NCI-H1092 (cell line): ENCODE measurements around the gene HPCAL1.
"Not testable (repeated sequence)": the region's sequence is repeated elsewhere in the genome, so short reads cannot be mapped to it uniquely, and the experiment has no call there.

ENCODE experiments used
- DNase-seq: peaks from one replicate; lab custom pipeline; 2025; lab: John Stamatoyannopoulos, UW

Gene HPCAL1

GRCh38 chr2:10302479-10303180 is at the start of gene HPCAL1:
Gene HPCAL1 (plus strand): TSS chr2:10302904. CDS start chr2:10419758, 116,854 bp downstream.
- DNase-seq: peak; percentile 46

DNA sequence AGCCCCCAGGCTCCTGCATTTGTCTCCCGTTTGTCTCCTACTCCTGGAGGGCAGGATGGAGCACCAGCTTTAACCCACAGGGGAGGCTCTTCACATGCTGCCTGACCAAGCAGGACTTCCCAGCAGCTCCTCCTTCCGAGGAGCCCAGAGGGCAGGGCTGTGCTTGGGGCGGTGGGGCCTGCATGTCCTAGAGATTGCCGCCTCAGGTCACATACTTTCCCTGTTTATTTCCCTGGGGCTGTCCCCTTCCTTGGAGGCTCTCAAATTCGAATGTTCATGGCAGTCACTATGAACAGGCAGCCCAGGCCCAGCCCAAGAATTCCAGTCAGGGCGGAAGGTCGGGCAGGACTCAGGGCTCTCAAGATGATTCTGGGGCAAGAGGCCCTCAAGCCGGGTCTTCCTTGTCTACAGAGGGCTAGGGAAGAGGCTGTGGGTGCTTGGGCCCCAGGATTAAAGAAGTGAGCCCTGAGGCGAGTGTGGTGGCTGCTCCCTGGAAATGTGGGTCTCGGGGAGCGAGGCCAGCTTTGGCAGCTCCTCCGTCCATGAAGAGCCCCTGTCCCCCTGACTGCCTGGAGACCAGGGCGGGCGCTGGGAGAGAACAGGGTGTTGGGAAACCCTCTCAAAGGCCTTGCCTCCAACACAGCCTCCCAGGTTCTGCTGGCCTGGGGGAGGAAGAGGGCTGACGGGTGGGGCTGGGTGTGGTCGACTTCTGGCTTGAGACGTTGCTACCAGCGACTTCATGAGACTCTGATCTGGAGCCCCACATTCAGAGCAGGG is 48.9 kb upstream of the HPCAL1 start:
- DNase-seq: no peak

DNA sequence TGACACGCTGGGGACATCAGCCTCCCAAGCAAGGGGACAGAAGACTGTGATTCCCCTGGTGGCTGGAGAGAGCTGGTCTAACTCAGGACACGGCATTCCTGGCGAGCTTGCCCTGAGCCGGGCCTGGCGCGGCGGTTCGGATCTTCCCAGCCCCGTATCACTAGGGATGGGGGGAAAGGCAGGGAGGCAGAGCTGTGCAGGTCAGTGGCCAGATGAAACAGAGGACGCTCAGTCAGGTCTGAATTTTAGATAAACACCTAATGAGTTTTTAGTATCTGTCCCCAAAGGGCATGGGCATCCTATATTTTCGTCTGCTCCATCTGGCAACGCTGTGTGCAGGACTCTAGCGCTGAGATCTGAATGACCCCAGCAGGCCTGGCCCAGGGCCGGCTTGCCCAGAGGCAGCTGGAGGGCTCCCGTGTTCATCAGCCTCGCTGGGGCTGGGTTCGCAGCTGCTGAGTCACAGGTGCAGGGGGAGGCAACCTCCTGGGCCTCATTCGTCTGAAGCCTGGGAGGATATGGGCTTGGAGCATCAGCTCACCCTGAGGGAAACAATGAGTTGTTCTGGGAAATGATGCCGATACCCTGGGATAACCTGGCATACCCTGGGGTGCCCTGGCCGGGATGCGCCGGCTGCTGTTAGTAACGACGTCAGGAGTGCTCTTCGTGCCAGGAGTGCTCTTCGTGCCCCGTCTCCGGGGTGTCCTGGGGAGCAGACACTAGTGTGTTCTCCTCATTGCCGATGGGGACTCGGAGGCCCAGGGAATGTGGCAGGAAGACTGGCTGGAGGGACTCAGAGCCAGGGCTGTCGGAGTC is 48.1 kb upstream of the HPCAL1 start:
- no peak for DNase-seq

DNA sequence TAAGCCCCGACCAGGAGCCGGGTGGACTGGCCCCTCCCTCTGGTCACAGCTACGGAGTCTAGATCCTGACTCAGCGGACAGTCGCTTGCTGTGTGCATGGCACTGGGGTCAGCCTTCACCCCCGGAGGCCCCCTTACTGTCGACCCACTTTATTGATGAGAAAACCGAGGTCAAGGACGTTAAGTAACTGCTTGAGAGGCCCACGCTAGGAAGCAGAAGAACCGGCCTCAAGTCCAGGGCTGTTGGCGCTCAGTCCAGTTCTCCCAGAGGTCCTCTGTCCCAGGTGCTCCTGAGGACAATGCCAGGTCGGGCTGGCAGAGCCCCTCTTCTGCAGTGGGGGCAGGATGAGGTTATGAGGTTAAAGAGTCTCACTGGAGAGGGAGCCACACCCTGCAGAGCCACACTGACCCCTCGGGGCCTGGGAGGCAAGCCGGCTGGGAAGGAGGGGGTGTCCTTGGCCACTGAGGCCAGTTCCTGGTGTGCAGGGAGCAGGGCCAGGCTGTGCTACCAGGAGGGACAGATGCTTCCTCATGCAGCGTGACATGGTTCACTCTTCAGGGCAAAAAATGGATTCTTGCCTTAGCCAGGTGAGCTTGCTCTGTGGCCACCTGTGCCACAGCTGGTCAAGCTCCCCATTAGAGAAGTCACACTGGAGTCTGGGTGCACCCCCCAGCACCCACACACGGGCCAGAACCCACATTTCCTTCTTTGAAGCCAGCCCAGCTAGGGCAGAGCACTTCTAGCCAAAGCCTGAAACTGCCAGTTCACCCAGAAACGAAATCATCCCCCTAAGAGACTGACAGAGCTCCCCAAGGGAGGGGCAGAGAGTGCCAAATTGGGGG is 47.3 kb upstream of the HPCAL1 start:
- no peak for DNase-seq

DNA sequence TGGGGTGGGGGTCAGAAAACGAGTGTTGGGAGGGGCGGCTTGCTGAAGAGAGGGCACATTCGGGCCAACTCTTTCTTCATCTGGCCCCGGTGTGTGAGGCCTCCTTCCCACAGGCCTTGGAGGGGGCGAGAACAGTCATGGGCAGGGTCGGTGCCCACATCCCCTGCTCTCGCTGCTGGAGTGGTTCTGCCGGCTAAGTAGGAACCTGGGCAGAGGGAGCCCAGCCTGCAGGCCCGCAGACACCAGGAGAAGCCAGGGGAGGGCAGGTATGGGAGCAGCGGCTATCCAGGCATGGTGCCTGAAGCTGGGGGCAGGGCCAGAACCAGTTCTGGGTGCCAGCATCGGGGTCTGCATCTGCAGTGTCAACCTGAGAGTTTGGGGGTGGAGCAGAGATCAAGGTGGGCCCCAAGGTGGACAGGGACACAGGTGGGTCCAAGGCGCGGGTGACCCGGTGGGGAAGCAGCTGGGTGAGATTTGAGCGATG is 46.6 kb upstream of the HPCAL1 start:
- DNase-seq: no peak

GRCh38 chr2:10256515-10257031 is 46.1 kb upstream of the HPCAL1 start:
- no peak for DNase-seq

DNA sequence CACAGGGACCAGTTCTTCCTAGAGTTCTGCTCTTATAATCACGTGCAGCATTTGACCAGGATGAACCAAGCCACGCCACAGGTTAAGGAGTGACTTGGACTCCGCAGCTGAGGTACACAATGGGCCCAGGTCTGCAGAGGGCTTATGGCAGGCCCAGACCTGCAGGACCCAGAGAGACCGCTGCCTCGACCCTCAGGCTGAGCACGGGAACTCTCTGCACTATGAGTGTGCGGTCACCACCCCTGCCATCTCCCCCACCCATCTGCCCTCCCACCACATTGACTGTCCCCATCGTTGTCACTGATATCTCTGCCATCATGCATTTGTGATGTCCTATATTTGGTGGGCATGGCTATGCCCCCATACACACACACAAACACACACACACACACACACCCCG is 45.7 kb upstream of the HPCAL1 start:
- DNase-seq: no peak

DNA sequence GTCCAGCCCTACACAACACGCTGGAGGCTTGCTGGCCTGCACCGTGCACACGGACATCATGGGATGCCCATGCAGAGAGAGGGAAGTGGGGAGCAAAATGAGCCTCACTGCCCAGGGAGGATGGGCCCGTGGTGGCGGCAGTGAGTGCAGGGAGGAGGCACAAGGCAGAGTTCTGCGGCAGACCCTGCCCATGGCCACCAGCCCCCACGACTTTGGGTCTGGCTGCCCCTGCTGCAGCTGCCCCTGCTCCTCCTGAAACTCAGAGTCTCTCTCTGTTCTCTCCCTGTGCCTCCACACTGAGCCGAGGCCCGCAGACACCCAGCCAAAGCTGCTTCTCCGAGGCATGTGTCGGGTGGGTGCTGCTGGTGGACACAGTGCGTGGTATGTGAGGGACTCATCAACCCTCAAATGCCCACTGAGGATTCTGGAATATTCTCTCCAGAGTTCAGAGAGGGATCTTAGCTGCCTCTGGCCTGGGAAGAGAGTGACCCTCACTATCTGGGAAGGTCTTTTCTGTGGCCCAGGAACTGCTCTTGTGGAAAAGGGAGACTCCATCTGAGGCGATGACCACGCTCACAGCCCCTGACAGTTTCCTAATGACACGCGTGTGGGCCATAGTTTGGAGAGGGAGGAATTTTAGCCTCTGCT is 45.1 kb upstream of the HPCAL1 start:
- DNase-seq: no peak

- DNase-seq: no peak
Observed at GRCh38 chr2:10258326-10258725, 44.4 kb upstream of the HPCAL1 start.

DNA sequence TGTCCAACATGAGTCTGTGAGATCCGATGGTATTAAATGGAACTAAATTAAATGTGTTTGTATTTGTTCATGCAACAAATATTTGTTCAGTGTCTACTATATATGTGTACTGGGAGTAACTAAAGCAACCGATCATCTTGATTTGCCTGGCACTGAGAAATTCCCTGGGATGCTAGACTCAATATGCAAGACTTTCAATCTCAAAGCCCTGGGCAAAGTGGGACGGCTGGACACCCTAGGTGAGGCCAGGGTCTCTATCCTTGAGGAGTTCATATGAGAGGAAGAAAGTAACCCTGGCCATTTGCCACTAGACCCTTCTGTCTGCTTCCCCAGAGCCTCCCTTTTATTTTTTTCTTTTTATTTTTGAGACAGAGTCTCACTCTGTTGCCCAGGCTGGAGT is 44.0 kb upstream of the HPCAL1 start:
- no peak for DNase-seq

DNA sequence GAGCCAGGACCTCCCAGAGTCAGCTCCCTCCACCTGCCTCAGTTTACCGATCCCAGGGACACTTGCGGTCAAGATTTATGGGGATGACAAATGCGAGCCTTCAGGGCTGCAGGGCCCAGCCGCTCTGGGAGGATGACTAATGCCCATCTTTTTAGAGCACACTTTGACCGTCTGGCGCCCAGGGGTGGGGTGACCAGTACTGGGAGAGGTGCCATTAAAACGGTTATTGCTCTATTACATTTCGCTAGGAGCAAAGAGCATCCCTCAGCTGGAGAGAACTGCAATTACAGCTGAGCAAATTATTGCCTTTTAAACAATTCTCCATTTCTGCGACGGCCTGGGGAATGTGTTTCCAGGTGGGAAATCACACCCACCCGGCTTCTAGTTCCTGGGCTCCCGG is 42.6 kb upstream of the HPCAL1 start:
- DNase-seq: no peak

DNA sequence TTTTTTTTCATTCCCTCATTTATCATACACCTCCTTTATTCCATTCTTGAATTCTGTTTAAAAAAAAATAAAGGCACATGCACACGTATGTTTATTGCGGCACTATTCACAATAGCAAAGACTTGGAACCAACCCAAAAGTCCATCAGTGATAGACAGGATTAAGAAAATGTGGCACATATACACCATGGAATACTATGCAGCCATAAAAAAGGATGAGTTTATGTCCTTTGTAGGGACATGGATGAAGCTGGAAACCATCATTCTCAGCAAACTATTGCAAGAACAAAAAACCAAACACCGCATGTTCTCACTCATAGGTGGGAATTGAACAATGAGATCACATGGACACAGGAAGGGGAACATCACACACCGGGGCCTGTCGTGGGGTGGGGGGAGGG is 39.2 kb upstream of the HPCAL1 start:
- not testable (repeated sequence) for DNase-seq

DNA sequence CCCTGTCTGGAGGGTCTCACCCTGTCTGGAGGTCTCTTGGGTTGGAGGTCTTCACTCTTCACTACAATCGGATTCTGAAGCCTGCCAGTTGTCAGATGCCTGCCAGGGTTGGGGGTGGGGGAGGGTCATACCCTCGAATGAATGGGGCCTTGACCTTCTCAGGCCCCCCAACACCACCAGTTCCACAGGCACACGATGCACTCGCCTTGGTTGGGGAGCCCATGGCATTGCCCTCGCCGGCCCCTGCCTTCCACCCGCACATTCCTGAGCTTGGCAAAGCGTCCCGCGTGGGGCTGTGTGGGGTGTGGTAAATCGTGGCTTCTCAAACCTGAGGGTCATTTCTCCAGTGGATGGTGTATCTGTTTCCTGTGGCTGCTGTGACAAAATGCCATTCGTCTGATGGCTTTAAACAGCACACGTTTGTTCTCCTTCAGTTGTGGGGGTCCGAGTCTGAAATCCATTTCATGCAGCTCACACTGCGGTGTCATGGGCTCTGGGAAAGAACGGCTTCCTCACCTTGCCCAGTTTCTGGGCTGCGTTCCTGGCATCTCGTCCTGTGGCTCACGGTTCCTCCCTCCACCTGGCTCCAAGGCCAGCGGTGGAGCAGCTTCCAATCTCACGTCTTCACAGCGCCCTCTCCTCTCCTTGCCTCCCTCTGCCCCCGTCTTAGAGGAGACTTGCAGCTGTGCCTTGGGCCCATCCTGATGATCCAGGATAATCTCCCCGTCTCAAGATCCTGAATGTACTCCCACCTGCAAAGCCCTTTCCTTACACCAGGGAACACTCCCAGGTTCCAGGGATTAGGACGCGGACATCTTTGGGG is 38.0 kb upstream of the HPCAL1 start:
- DNase-seq: no peak

- DNase-seq: no peak
Observed at GRCh38 chr2:10265329-10266132, 37.2 kb upstream of the HPCAL1 start.

- no peak for DNase-seq
Observed at GRCh38 chr2:10266133-10266620, 36.5 kb upstream of the HPCAL1 start.

- DNase-seq: no peak
Observed at GRCh38 chr2:10267036-10267435, 35.7 kb upstream of the HPCAL1 start.

GRCh38 chr2:10267551-10268465 is 34.9 kb upstream of the HPCAL1 start:
- no peak for DNase-seq

GRCh38 chr2:10269291-10269690 is 33.4 kb upstream of the HPCAL1 start:
- DNase-seq: no peak
